NCI-H2107 (cell line): Measurements from ENCODE around the gene LCT.
"Not testable (repeated sequence)": the region's sequence is repeated elsewhere in the genome, so short reads cannot be mapped to it uniquely, and the experiment has no call there.

Source experiments
- DNase-seq: peaks from one replicate; lab custom pipeline; 2025; lab: John Stamatoyannopoulos, UW

LCT gene

GRCh38 chr2:135797497-135798274 lies 39.3 kb downstream of the LCT start:
- DNase-seq: peak; percentile 32

- no peak for DNase-seq
Measured at GRCh38 chr2:135796606-135797005, 40.4 kb downstream of the LCT start.

GRCh38 chr2:135795641-135796040 lies 41.3 kb downstream of the LCT start:
- DNase-seq: not testable (repeated sequence)

GRCh38 chr2:135792401-135793150 lies 44.4 kb downstream of the LCT start:
- no peak for DNase-seq

DNA sequence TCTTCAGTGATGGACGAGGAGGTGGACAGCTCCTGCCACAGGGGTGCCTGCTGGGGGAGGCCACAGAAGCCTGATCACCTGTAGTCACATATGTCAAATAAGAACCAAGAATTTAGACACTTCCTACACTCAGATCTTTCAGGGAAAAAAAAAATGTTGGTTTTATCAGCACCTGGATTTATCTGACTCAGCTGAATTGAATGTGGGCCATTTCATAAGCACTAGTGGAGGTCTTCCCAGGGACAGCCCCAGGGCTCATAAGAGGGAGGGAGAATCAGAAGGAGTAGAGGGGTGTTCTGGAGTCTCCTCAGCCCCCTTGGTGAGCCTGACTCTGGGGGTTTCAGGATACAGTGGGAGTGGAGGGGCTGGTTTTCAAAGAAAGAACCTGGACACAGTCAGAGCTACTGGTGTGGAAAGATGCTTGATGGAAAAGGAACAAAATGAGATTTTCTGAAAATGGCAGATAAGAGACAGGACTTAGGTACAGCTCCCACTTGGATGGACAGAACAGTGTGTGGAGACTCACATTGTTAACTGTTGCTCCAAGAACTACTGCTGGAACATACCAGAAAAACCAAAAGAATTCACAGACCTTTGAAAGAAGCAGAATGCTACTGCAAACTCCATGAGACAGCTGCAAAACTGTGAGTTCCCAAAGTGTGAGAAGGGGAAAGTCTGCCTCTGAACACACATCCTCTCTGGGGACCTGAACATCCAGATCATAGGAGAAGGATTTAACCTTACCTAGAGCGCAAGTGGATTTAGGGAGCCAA lies 45.4 kb downstream of the LCT start:
- no peak for DNase-seq

- no peak for DNase-seq
Measured at GRCh38 chr2:135790423-135790822, 46.6 kb downstream of the LCT start.

GRCh38 chr2:135786823-135787222 lies 50.2 kb downstream of the LCT start:
- no peak for DNase-seq

DNA sequence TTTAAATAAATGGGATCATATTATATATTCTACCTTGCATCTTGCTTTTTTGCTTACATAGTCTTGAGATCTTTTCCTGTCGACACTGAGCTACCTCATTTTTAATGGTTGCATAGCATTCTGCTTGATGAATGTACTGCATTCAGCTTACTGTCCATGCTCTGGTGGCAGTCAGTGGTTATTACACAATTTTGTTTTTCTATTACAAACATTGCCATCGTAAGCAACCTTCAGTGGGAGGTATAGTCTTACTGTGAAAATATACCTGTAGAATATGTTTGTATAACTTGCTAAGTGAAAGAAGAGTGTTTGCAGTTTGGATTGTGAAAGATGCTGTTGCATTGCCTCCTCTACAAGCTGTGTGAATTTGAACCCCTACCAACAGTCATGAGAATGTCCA lies 52.0 kb downstream of the LCT start:
- no peak for DNase-seq

- no peak for DNase-seq
Measured at GRCh38 chr2:135783439-135783838, 53.5 kb downstream of the LCT start.

GRCh38 chr2:135782231-135782630 lies 54.8 kb downstream of the LCT start:
- DNase-seq: no peak

DNA sequence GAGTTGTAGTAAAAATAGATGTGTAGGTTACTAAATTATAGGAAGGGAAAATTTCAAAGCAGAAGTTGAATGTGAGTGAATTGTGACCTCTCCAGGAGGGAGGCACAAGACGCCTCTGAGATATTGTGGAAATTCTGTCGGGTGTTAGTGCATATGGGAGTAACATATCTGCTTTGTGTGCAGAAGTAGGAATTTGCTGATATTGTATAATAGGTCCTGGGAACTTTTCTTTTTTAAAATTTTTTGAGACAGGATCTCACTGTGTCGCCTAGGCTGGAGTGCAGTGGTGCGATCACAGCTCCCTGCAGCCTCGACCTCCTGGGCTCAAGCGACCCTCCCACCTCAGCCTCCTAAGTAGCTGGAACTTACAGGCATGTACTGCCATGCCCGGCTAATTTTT lies 60.6 kb downstream of the LCT start:
- DNase-seq: no peak

- DNase-seq: no peak
Measured at GRCh38 chr2:135775420-135775819, 61.6 kb downstream of the LCT start.

- DNase-seq: no peak
Measured at GRCh38 chr2:135773917-135774316, 63.1 kb downstream of the LCT start.

DNA sequence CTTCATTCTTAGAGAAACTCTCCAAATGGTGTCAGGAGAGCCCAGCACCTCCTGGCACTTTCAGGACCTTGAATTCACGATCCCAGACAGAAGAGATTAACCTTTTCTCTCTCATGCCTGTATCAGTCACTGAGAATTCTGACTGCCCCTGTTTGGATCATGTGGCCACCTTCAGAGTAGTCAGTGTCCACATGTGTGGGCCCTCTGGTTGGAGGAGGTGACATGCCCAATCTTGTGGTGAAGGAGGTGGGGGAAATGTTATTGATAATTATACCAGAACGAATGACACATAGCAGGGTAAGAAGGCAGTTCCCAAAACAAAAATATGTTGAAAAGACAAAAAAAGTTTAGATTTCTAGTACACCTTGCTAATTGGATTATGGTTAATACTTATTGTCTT lies 63.7 kb downstream of the LCT start:
- no peak for DNase-seq

DNA sequence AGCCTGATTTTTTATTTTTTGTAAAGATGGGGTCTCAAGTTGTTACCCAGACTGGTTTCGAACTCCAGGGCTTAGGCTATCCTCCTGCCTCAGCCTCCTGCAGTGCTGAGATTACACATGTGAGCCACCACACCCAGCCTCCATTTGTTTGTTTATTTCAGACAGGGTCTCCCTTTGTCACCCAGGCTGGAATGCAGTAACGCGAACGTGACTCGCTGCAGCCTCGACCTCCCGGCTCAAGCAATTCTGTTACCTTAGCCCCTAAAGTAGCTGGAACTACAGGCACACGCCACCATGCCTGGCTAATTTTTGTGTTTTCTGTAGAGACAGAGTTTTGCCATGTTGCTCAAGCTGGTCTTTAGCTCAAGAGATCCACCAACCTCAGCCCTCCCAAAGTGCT lies 68.1 kb downstream of the LCT start:
- no peak for DNase-seq

GRCh38 chr2:135762530-135762929 lies 74.5 kb downstream of the LCT start:
- DNase-seq: no peak

- DNase-seq: no peak
Measured at GRCh38 chr2:135762022-135762421, 75.0 kb downstream of the LCT start.

- DNase-seq: no peak
Measured at GRCh38 chr2:135756692-135757091, 80.3 kb downstream of the LCT start.

- no peak for DNase-seq
Measured at GRCh38 chr2:135755573-135755972, 81.4 kb downstream of the LCT start.

DNA sequence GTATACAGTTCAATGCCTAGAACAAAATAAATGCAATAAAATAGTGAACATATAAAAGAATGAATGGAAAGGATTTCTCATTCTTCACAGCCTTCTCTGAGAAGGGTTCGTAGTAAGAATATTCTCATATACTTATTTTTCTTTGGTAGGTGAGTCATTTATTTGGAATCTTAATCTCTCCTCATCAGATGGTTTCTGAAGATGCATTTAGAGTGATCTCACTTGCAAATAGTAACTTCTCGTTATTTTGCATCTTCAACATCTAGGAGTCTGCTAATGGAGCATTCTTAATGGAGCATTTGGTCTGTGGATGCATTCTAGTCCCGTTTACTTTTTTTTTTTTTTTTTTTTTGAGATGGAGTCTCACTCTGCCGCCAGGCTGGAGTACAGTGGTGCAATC lies 91.4 kb downstream of the LCT start:
- DNase-seq: no peak

DNA sequence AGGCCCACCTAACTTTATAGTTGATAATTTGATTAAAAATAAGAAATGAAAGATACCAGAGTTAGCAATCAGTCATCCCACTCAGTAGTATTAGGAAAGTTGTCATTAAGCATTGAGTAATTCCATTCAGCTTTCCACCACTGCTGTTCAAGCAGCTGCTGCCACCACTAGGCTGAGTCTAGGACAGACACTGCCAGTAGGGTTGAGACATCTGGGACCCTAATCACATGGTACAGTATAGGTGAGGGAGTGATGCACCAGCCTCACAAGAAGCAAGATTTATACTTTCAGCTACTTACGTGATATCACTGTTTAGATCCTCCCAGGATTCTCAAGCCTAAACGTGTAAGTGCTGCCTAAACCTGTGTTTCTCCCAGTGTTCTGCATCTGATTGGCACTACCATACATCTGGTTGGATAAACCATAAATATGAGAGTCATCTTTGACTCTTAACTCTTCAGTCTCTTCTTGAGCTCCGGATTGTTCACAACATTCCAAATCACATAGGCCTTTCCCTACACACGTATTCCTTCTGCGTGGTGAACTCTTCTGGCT lies 92.1 kb downstream of the LCT start:
- no peak for DNase-seq

GRCh38 chr2:135743860-135744259 lies 93.1 kb downstream of the LCT start:
- no peak for DNase-seq
